ENCODE results near the gene RXRG. TPM values are rescaled to one million over a fixed set of nuclear protein-coding genes. Genes with fewer than 3 reads are reported as not detected.

The RXRG gene
- not detected in 2 replicates for total RNA-seq

DNA sequence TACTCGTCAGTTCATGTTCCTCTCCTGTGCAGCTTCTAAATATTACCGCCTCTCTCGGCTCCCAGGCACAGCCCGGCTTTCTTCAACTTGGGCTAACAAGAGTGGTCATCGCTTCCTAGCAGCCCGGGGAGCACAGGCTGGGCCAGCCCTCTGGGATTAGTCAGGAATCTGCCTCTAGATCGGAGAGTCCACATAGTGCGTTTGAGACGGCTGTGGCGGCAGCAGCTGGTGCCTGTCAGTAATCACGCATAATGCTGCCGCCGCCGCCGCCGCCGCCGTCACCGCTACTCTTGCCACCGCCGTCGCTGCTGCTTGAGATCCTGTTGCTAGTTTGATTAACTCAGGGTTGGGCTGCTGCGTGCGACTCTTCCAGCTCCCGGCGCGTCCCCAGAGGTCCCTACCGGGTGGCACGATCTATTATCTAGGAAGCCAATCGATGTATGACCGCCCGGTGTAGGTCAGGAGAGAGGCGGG, at the start of gene RXRG:
Gene RXRG, minus strand, starts transcription at position 230 of the 474 bp plus-strand sequence. CDS start 233 bp downstream, outside the sequence.

DNA sequence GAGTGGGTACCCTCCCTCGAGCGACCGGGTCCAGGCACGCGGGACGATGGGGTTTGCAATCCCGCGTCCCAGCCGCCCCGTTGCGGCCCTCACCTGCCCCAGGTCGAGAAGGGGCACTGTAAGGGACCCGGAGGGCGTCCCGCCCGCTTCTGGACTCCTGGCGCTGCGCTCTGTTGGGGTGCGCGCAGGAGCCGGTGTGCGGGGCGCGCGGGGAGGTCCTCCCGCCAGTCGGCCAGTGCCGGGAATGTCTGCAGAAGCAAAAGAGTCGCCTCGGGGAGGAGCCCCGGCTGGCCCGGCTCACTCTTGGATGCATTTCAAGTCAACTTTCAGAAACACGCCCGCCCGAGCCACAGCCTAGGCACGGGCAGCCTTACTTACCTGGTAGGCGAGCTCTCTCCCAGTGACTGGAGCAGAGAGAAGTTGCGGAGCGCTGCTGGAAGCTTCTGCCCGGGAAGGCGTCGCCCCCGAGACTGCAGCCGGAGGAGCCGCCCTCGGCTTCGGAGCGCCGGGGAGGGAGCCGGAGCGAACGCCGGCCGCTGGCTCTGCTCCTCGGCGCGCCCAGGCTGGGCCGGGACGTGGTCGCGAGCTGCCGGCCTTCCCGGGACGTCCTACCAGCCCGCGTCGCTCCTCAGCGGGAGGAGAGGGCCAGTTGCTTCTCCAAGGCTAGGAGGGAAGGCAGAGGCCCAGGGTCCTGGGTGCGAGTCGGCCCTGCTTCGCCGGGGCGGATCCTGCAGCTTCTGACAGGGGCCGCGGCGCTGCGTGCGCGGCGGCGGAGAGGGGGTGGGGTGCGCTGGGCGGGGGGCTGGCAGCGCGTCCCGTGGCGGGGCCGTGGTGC, 88.7 kb downstream of the RXRG start, which contains the start of gene LMX1A:
Gene LMX1A, minus strand, starts transcription at position 739 of the 835 bp plus-strand sequence. CDS start 1,156 bp downstream, outside the sequence.

Other genes with a start within 250 kb of the RXRG start
- gene LMX1A, start 88.4 kb downstream of the RXRG start, total RNA-seq = not detected in 2 replicates
- gene LRRC52, start 98.9 kb upstream of the RXRG start, total RNA-seq = not detected in 2 replicates
- gene MGST3, start 186.1 kb upstream of the RXRG start, total RNA-seq = 181 and 204 TPM in 2 replicates